Lung (tissue), 12 donors: Measurements from ENCODE around the gene EVI2A. TPM values are rescaled to one million over a fixed set of nuclear protein-coding genes. Genes with fewer than 3 reads are reported as not detected.
A peak's percentile ranks its signal among the peaks of the same experiment; 100 is the strongest.

Experiments used
- ATAC-seq: fragments of 200-7000 bp; cut with Tn5 transposase; one replicate; pipeline ENCODE4 v1.9.1; 2020; ENCODE audit warnings: moderate number of reproducible peaks; ENCODE audit not compliant: insufficient read depth, low FRiP score
- DNase-seq, 3 donors: peaks; one replicate each; pipeline ENCODE4 v3.0.0-alpha.2; 2013 to 2017
- H3K27ac ChIP-seq, 2 donors: one replicate each; pipeline ENCODE4 v1.5.1; 2013; ENCODE audit warnings: mild to moderate bottlenecking in 2 of 2, moderate library complexity in 2 of 2, control low read depth in 1 of 2, inconsistent platforms in 1 of 2, low read depth in 1 of 2, low read length in 1 of 2
- H3K27me3 ChIP-seq, 3 donors: one replicate each; pipeline ENCODE4 v1.5.1; 2013; ENCODE audit warnings: low read length in 2 of 3; ENCODE audit not compliant: control insufficient read depth in 3 of 3, insufficient read depth in 3 of 3
- H3K36me3 ChIP-seq, 4 donors: one replicate each; pipeline ENCODE4 v1.5.1; 2013; ENCODE audit warnings: low read length in 4 of 4, mild to moderate bottlenecking in 1 of 4, moderate library complexity in 1 of 4; ENCODE audit not compliant: control insufficient read depth in 4 of 4, insufficient read depth in 4 of 4
- H3K4me1 ChIP-seq, 5 donors: one replicate each; pipeline ENCODE4 v1.5.1; 2013; ENCODE audit warnings: low read length in 5 of 5, mild to moderate bottlenecking in 2 of 5, moderate library complexity in 1 of 5; ENCODE audit not compliant: control insufficient read depth in 5 of 5, insufficient read depth in 5 of 5
- H3K4me3 ChIP-seq: one replicate; pipeline ENCODE4 v1.5.1; 2013; ENCODE audit warnings: mild to moderate bottlenecking, control low read depth, moderate library complexity
- H3K9ac ChIP-seq, 2 donors: one replicate each; pipeline ENCODE4 v1.5.1; 2013; ENCODE audit warnings: low read length in 2 of 2, control low read depth in 1 of 2; ENCODE audit not compliant: insufficient read depth in 1 of 2
- H3K9me3 ChIP-seq, 4 donors: one replicate each; pipeline ENCODE4 v1.5.1; 2013; ENCODE audit warnings: low read length in 3 of 4, mild to moderate bottlenecking in 1 of 4, moderate library complexity in 1 of 4; ENCODE audit not compliant: control insufficient read depth in 4 of 4, insufficient read depth in 3 of 4
- CTCF ChIP-seq: IDR thresholded peaks from 2 replicates; pipeline ENCODE4 v1.5.1; 2012; ENCODE audit warnings: mild to moderate bottlenecking; ENCODE audit errors: control extremely low read depth, extremely low read depth
- WGBS, 2 donors: extraction: QIAGEN DNeasy Blood & Tissue Kit; methylation state at CpG; one replicate each; pipeline ENCODE4 v1.1.7; 2013; 5-methylcytosine and 5-hydroxymethylcytosine counted together
- polyA plus RNA-seq, 2 donors: library from polyadenylated mRNA; stranded (reverse); fragments of 200-250 nt; gene quantifications; one replicate each; pipeline ENCODE4 v1.2.1, GENCODE V29; 2013
- total RNA-seq, 2 donors: library from RNA; depleted of rRNA in 1 of 2; stranded (reverse); fragments of >200 nt in 1 of 2; gene quantifications; one replicate each; pipeline ENCODE4 v1.2.1, GENCODE V29; 2014 to 2021
- donor health status: control.
- donor health status: control.
- donor health status: Bipolar disorder and iron deficiency.
- donor health status: healthy.
- donor health status: DM: yes; HTN: yes; CAD: no.

The EVI2A gene
- total and polyA plus RNA-seq, 4 donors: 8.9 to 44.9 (median 16.3) TPM

- no peaks in the 10 kb centered on the region for H3K36me3 ChIP-seq
These were observed 2.4 kb downstream of the EVI2A start for GRCh38 chr17:31318851-31319661.

GRCh38 chr17:31318298-31318801 is 3.1 kb downstream of the EVI2A start:
- H3K9me3 ChIP-seq: no peaks in the 10 kb centered on the region
- no peaks in the 10 kb centered on the region for H3K36me3 ChIP-seq
- DNase-seq (peak; percentile 44 to 80 (median 66)), ATAC-seq (peak; percentile 68)
- H3K27me3 ChIP-seq: no peaks in the 10 kb centered on the region
- peaks cover 0 to 4% (median 0%) of the 10 kb centered on the region in 5 donors for H3K4me1 ChIP-seq
- no peak for TF ChIP-seq CTCF
- H3K4me3 ChIP-seq: no peak overlapping the region
- peak overlapping the region in 1 of 2 donors; percentile 75 for H3K27ac ChIP-seq
- 34 to 55% methylated on average over 8 of the region's 8 CpGs for WGBS, 2 donors
- peak overlapping the region in 1 of 2 donors; percentile 34 for H3K9ac ChIP-seq

More at GRCh38 chr17:31318851-31319661, 2.4 kb downstream of the EVI2A start:
- no peak for ATAC-seq
- Histone ChIP-seq H3K4me3 (no peak overlapping the region), H3K9ac (peak overlapping the region in 1 of 2 donors; percentile 34), H3K27me3 (no peaks in the 10 kb centered on the region), H3K4me1 (peaks cover 0 to 4% (median 0%) of the 10 kb centered on the region in 5 donors), H3K27ac (peak overlapping the region in 1 of 2 donors; percentile 75), H3K9me3 (no peaks in the 10 kb centered on the region)
- DNase-seq: no peak
- TF ChIP-seq CTCF: no peak
- WGBS, 2 donors: 36 to 61% methylated on average over 5 of the region's 5 CpGs

GRCh38 chr17:31314782-31315100 is 6.7 kb downstream of the EVI2A start:
- H3K27me3 ChIP-seq: no peaks in the 10 kb centered on the region
- H3K4me3 ChIP-seq: no peak overlapping the region
- ATAC-seq (no peak), DNase-seq (no peak)
- H3K27ac ChIP-seq: no peak overlapping the region
- H3K9me3 ChIP-seq: no peaks in the 10 kb centered on the region
- peaks cover 0 to 4% (median 0%) of the 10 kb centered on the region in 5 donors for H3K4me1 ChIP-seq
- no peak for TF ChIP-seq CTCF
- H3K36me3 ChIP-seq: no peaks in the 10 kb centered on the region
- no peak overlapping the region for H3K9ac ChIP-seq
- WGBS, 2 donors: 57 to 59% methylated on average over 3 of the region's 3 CpGs
